Measurements from ENCODE around the gene IL17B.

DNA sequence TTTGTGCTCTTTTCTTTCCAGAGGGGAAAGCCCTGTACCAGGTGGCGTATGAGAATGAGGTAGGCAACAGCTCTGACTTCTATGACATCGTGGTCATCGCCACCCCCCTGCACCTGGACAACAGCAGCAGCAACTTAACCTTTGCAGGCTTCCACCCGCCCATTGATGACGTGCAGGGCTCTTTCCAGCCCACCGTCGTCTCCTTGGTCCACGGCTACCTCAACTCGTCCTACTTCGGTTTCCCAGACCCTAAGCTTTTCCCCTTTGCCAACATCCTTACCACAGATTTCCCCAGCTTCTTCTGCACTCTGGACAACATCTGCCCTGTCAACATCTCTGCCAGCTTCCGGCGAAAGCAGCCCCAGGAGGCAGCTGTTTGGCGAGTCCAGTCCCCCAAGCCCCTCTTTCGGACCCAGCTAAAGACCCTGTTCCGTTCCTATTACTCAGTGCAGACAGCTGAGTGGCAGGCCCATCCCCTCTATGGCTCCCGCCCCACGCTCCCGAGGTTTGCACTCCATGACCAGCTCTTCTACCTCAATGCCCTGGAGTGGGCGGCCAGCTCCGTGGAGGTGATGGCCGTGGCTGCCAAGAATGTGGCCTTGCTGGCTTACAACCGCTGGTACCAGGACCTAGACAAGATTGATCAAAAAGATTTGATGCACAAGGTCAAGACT, 11.0 kb downstream of the IL17B start:
- no peak for TF ChIP-seq POLR2A (IDR thresholded peaks at IDR 0.05)
- TF ChIP-seq, protein P1, sequence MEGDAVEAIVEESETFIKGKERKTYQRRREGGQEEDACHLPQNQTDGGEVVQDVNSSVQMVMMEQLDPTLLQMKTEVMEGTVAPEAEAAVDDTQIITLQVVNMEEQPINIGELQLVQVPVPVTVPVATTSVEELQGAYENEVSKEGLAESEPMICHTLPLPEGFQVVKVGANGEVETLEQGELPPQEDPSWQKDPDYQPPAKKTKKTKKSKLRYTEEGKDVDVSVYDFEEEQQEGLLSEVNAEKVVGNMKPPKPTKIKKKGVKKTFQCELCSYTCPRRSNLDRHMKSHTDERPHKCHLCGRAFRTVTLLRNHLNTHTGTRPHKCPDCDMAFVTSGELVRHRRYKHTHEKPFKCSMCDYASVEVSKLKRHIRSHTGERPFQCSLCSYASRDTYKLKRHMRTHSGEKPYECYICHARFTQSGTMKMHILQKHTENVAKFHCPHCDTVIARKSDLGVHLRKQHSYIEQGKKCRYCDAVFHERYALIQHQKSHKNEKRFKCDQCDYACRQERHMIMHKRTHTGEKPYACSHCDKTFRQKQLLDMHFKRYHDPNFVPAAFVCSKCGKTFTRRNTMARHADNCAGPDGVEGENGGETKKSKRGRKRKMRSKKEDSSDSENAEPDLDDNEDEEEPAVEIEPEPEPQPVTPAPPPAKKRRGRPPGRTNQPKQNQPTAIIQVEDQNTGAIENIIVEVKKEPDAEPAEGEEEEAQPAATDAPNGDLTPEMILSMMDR (IDR thresholded peaks at IDR 0.05) = no peak

Data from heart left ventricle (tissue), 13 donors.